HG03064 (cell line): ENCODE data around the gene MRGPRD.
"Not testable (repeated sequence)": the region's sequence is repeated elsewhere in the genome, so short reads cannot be mapped to it uniquely, and the experiment has no call there.

Source experiments
- ATAC-seq: cut with Tn5 transposase; IDR thresholded peaks from one replicate; pipeline ENCODE4 v1.9.1; 2021; ENCODE audit warnings: low read depth; ENCODE audit not compliant: unreplicated experiment

Gene MRGPRD

DNA sequence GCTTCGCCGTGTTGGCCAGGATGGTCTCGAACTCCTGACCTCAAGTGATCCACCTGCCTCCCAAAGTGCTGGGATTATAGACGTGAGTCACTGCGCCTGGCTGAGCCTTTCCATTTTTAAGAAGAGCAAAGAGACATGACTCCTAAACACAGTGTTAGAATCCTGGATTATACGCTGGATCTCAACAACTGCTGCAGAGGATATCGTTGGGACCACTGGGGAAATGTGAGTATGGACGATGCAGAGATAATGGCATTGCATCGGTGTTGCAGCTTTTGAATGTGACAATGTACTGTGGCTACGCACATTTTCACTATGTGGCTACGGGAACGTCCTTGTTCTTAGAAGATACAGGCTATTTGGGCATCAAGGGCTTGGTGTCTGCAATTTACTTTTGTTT is 26.0 kb upstream of the MRGPRD start:
- no peak for ATAC-seq

DNA sequence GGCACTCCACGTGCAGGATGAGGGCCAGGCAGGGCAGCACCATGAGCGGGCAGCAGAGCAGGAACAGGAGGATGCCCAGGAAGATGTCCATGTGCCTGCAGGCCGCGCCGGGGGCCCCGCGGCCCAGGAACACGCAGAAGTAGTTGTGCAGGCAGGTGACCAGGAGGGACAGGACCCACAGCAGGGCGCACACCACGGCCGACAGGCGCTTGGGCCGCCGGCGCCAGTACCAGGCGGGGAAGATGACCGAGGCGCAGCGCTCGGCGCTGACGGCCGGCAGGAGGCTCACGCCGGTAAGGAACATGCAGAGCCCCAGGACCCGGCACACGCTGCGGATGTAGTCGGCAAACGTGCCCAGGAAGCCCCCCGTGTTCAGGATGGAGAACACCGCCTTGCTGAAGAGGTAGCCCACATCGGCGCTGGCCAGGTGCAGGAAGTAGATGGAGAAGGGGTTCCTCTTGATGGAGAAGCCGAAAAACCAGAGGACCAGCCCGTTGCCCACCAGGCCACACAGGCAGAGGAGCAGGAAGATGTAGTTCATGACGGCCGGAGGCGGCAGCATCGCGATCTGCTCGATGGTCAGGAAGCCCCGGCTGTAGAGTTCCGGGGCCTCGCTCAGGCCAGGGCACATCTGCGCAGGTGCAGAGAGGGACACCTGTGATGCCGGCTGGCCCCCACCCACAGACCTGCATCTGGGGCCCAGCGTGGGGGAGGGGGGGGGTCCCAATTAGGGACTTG is 25.0 kb upstream of the MRGPRD start:
- no peak for ATAC-seq

DNA sequence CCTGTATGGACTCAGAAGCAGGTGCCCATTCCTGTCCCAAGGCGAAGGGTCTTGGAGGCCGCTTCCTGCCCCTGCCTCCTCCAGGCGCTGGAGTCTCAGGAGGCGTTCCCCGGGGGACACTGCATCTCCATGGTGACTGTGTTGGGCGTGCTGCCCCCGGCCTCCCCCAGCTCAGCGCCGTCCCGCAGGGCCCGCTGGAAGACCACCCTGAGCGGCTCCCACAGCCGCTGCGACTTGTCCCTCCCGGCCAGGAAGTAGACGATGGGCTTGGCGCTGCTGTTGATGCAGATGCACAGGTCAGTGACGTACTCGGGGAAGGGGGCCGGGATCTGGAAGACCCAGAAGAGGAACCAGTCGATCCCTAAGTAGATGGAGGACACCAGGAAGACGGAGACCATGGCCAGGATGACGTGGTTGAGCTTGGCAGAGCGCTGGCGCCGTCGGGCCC is 24.4 kb upstream of the MRGPRD start:
- no peak for ATAC-seq

DNA sequence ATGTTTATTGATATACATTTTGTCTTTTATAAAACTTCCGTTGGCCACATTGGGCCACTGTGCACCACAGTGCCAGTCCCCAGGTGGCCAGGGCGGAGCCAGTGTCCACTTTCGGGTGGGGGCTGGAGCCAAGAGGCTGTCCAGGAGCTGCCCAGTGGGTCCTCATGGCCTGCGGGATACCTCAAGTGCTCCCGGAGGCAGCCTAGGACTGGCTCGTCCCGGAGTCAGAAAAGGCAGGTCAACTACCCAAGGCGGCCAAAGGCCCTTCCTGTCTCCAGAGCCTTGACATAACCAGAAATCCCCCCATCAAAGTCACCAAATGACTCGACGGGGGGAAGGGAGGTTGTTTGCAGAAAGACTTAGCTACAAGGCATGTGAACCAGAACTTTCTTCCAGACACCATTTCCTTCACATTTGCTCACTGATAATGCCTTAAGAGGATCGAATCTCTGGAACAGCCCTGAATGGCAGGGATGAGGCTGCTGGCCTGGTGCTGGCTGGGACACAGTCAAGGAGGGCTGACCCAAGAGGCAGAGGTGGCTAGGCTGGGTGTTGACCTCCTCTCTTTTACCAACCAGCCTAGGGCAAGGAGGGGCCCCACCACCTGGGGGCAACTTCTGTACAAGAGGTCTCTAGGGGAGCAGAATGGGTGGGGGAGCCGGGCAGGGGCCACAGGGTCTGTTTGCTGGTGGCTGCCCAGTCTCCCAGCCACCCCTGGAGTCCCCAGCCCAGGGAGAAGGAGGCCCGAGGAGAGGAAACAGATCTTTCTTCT is 23.8 kb upstream of the MRGPRD start:
- no peak for ATAC-seq

DNA sequence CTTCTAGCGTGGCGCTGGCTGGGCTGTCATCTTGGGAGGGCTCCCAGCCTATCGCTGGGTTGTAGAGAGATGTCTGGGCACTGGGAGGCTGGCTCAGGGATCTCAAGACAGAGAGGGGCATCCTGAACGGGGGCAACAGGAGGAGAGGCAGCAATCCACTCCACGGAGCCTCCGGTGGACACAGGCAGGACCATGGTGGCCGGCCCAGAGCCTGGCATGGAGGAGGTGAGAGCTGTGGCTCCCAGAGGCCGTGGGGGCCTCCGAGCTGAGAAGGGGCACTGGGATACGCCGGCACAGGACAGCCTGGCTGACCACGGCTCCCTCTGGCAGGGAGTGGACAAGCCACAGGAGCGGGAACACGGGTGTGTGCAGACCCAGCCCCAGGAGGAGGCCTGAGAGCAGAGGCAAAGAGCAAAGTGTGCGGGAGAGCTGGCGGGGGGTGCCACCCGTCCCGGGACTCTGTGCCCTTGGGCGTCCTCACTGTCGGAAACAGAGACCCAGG is 23.1 kb upstream of the MRGPRD start:
- ATAC-seq = no peak

DNA sequence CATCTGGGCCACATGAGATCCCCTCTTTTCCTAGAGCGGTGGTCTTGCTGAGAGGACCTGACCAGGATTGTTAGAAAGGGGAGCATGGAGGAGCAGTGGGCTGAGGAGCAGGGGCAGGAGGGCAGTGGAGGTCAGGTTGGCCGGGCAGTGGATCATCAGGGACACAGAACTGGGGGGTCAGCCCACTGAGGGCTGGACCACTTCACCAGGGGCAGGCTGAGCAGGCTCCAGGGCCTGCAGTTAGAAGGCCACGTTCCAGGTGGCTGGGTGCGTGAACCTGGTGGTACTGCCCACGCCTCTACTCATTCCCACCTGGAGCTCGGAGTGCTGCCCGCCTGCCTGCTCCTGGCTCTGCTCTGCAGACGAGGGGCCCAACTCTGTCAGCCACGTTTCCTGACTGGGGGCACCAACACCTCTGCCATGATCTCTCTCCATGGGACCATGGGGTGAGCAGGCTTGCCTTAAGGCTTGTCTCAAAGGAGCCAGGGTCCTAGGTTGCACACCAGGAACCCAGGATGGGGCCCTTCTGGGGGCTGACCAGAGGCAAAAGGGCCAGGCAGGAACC is 22.6 kb upstream of the MRGPRD start:
- ATAC-seq = no peak

DNA sequence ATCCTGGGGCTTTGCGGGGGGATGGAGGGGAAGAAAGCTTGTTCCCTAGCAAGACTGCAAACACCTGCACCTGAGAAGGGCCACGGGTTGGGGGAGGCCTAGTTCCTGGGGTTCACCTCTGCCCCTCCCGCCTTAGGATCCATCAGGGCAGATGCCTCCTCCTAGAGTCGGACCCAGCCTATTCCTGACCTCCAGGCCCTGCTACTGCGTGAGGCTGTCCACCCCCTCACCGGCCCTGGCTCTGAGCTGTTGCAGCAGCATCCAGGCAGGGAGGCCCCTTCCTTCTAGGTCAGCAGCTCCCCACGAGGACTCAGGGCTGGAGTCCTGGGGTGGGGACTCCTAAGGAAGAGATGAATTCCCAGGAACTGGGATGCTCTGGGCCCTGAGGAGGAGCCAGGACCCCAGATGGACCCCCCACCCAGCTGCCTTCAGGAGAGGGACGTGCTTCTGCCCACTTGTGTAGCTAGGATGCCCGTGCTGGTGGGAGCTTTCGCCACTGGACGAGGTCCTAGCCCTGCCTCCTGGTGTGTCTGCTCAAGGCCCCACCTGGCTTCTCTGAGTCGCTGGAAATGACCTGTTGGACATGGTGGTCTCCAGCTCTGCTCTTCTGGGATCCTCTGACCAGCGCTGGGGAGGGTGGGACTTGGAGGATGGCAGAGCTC is 21.9 kb upstream of the MRGPRD start:
- no peak for ATAC-seq

DNA sequence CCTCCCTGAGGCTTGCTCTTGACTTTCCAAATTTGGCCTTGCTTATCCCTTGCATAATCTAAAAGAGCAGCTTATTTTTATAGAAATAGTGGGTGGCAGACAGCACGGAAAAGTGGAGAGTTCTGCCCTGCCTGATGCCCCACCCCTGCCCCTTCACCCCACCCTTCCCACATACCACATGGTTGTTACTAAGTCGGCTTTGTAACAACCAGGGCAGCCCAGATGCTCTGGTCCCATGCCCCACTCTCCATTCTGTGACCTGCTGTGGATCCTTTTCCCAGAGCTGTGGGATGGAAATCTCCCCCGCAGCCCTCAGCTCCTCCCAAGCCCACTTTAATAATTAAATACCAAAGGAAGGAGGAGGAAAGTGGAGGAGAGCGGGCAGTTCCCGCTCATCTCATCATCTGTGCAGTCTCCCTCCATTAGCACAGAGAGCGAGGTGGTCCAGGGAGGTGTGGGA is 21.4 kb upstream of the MRGPRD start:
- ATAC-seq = no peak

DNA sequence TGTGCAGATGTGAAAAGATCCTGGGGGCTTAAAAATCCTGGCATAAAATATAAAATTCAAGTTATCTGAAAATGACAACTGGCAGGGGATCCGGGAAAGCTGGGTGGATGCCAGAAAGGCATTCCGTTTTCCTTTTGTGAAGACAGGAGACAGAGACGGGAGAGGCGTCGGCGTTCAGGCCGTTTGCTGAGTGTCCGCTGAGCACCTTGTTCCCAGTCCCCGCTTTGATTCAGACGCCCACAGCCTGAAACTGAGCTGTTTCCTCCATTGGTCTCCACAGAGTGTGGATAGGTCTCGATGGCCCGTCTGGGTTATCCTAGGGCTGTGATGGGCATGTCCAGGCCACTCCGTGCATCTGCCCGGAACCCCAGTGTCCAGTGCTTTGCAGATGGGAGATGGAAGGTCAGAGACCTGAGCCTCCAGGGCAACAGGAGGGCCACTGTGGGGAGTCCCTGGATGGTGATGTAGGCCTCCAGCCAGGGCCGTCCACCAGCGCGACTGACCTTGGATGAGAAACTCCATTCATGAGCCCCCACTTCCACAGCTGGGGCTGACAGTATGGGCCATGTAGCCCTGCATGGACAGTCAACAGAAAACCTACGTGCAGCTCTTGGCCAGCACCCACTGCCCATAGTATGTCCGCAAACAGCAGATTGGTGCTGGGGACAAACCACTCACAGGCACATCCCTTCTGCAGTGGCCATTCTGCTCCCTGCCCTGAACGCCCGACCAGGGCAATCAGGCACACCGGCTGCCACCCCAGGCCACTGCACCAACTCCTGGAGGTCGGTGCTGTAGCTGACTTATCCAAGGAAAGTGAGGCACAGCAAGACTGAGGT is 20.7 kb upstream of the MRGPRD start:
- no peak for ATAC-seq

DNA sequence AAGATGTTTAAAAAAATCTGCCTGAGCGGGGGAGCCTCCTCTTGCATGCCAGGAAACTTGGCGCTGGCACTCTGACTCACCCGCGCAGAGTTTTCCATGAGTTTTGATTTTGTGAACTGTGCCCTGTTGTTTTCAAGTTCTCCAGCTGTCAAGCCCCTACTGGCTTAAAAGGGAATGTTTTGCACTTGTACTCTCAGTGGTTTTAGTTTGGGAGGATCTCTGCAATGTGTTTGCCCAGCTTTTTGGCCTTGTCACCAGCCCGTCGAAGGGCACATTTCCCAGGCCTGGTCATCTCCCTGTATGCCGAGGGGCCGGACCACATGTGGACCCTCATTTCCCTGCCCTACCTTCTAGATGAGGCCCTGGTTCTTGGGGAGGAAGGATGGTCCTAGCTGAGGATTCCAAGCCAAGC is 20.1 kb upstream of the MRGPRD start:
- no peak for ATAC-seq

DNA sequence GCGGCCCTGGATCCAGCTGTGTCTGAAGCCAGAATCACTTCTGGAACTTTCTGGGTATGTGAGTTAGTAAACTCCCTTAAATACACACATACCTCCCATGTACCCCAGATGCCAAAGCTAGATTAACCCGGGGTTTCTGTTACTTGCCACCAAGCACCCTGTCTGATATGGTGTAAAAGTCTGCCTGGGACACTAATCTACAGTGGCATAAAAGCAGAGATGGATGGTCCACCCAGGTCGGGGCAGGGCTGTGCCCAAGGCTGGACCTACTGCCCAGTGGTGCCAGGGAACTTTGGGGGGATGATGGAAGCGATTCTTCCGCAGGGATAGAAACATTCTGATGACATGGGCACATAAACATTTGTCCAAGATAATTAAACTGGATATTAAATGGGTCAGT is 19.6 kb upstream of the MRGPRD start:
- ATAC-seq = no peak

DNA sequence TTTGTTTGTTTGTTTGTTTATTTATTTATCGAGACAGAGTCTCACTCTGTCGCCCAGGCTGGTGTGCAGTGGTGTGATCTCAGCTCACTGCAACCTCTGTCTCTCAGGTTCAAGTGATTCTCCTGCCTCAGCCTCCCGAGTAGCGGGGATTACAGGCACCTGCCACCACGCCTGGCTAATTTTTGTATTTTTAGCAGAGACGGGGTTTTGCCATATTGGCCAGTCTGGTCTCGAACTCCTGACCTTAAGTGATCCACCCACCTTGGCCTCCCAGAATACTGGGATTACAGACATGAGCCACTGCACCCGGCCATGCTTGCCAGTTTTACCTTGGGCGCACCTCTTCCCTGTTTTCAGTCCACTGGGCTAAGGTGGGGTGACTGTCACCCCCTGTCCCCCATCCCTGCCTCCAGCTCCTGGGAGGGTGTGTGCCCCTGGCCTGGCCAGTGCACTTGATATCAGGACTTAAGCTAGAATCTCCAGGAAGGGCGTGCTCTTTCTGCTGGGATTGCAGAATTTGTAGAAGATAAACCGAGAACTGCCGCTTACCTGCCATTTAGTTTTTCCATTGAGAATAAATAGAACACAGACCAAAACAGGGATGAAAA is 19.1 kb upstream of the MRGPRD start:
- ATAC-seq = not testable (repeated sequence)

DNA sequence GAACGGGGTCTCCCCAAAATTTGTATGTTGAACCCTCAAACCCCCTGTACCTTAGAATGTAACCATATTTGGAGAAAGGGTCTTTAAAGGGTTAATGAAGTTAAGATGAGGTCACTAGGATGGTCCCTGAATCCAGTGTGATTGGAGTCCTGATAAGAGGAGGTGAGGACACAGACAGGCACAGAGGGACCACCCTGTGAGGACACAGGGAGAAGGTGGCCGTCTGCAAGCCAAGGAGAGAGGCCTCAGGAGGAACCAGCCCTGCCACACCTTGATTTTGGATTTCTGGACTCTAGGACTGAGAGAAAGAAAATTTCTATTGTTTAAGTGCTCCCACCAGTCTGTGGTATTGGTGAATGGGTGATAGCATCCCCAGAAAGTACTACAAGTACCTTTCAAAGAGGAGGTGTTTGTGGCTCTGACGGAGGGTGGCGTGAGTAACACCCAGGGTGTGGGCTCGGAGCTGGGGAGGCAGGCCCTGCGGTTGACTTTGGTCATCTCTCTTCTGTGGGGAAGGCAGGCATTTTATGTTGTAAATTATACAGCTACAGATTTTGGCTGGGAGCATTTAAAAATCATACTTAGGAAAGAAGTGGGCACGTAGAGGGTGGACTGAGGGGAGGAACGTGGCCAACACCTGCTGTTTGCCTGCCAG is 18.4 kb upstream of the MRGPRD start:
- no peak for ATAC-seq

DNA sequence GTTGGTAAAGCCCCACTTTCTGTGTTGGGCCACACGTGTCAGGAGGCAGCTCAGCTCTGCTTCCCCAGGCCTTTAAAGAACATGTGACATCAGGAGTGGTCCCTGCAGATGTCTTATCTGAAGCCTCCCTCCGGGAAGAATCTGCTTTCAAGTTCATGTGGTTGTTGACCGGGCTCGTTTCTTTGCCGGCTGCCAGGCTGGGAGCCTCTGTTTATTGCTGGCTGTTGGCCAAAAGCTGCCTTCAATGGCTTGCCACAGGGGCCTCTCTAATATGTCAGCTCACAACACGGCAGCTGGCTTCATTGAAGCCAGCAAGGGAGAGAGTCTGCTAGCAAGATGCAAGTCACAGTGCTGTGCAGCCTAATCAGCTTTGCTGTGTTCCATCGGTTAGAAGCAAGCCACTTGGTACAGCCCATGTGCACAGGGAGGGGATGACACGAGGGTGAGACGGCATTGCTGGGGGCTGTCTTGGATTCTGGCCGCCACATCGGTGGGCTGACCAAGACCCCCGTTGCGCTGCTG is 17.7 kb upstream of the MRGPRD start:
- ATAC-seq = no peak

DNA sequence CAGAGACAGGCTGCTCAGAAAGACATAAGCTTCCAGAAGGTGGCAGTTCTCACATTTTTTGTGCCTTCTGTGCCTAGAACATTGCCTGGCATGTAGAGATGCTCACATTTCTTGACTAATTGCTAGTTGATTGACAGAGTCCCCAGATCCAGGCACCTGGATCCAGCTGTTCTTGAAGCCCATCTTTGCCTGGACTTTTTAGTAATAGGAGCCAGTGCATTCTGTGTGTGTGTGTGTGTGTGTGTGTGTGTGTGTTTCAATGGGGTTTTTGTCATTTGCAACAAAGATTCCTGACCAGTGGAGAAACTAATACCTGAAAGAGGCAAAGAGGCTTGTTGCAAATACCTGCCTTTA is 17.2 kb upstream of the MRGPRD start:
- no peak for ATAC-seq

DNA sequence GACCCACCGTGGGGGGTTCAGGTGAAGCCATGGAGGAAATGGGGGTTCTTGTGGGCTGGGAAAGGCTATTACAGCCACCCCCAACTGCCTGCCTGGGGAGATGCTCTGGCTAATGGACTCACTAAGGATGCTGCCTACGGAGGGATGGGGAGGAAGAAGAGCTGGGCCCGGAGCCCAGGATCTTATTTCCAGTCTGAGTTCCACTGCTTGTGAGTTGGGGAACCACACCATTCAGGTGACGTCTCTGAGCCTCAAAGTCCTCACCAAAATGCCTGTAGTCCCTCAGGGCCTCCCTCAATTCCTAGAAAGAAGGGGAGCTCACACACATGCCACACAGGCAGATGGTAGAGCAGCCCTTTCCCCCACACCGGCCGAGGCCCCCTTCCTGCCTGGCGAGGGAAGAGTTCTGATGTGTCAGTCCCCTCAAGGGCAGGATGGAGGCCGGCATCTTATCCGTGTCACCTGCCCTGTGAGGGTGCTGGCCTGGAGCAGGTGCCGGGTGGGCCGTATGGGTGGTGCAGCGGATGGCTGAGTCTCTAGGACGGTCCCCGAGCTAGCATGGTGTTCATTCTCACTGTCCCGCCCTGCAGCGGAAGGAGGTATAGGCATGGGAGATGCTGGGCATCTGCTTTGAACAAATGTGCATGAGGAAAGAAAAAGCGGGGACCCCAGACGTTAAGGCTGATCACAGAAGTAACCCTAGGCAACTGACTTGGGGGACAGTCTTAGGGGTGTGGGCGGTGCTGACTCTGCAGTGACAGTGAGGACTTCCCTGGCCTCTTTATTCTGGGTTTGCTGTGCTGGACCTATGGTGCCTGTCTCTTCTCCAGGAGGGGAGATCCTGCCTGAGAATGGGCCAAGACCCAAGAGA is 16.6 kb upstream of the MRGPRD start:
- ATAC-seq = no peak

DNA sequence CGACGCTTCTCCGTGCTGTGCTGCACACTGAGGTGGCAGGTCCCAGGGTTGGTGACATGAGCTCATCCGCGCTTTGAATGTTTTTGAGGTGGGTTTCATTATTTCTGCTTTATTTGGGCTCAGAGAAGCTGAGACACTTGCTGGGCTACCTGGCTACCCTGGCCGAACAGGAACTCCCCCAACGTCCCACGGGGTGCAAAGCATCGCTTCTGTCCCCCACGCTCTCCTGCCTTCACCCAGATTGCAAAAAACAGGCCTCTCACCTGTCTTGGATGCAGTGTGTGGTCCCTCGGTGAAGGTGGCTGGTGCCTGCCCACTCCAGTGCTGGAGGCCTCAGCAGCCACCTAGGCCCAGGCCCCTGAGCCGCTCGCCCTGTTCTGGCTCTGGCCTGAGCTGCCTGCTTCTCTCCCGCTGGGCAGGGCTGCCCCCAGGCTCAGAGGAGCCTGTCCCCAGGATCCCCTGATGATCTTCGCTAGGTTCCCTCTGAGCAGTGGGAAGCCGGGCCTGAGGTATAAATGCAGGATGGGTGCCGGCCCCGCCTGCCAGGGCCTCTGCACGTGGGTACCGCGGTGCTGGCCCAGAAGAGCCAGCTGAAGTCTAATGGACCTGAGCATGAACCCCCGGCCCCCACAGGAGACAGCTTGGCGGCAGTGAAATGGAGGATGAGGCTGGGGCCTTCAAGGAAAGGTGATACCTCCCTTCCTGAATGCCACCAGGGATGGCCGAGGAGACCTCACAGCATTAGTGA is 15.8 kb upstream of the MRGPRD start:
- no peak for ATAC-seq
